ENCODE results near the gene ZFTA.

- TF ChIP-seq TCF12 (IDR thresholded peaks at IDR 0.05; ENCODE audit: low read depth) (no peak), EGR1 (IDR thresholded peaks at IDR 0.05) (no peak), TAF1 (IDR thresholded peaks at IDR 0.05; ENCODE audit: low read depth) (no peak), CEBPB (IDR thresholded peaks at IDR 0.05) (no peak), YY1 (IDR thresholded peaks at IDR 0.05; ENCODE audit: low read depth) (no peak), EP300 (IDR thresholded peaks at IDR 0.05; ENCODE audit: borderline replicate concordance) (no peak), TEAD4 (IDR thresholded peaks at IDR 0.05) (no peak), FOXM1 (IDR thresholded peaks at IDR 0.05; ENCODE audit: borderline replicate concordance, low read depth) (no peak), MAX (IDR thresholded peaks at IDR 0.05) (no peak), RAD21 (IDR thresholded peaks at IDR 0.05; ENCODE audit: low read depth) (no peak), REST (IDR thresholded peaks at IDR 0.05; ENCODE audit: low read depth) (no peak), CREB1 (IDR thresholded peaks at IDR 0.05; ENCODE audit: low read depth) (no peak), USF1 (IDR thresholded peaks at IDR 0.05) (no peak)
These were observed 15.5 kb upstream of the ZFTA start for GRCh38 chr11:63783925-63784592.

All from Ishikawa (cell line).